Heart left ventricle (tissue), 13 donors: ENCODE data around the gene ECEL1.

ENCODE experiments used
- CTCF ChIP-seq, 12 donors: fragments of 200-600 bp; sonication (generic) in 4 of 12; IDR thresholded peaks; one replicate each; pipeline versions ENCODE4 v1.5.0 to v1.8.0; 2018 to 2022; ENCODE audit warnings: antibody characterized with exemption in 12 of 12, mild to moderate bottlenecking in 5 of 12
- POLR2A ChIP-seq, 2 donors: fragments of 450-650 bp; IDR thresholded peaks; one replicate each; pipeline ENCODE4 v1.6.1; 2017; ENCODE audit warnings: antibody characterized with exemption in 2 of 2, mild to moderate bottlenecking in 2 of 2, moderate library complexity in 2 of 2
- donor health status: ischemic (EF 13 %, LVEDD 7.1; RV severe dilation, severe dysfunction).
- donor health status: DM: no; HTN: yes; CAD: no.
- donor health status: DM: no; HTN: no; CAD: no.
- donor health status: ischemic (EF 25% LVEDD 6.9; RV normal size, moderate dysfunction).
- donor health status: ischemic (EF 25% LVEDD 5.7; RV mildly dilated, moderate dysfunction).
- donor health status: ischemic (EF 35%, LVEDD 5.7; RV mildly dilated, moderate dysfunction).
- donor health status: nonischemic (EF 11% LVEDD 7.7; RV severe dilation, severe dysfunction).
- donor health status: DM: yes; HTN: yes; CAD: no.
- donor health status: PGD.
- donor health status: ischemic (EF 29% LVEDD 5.4; RV normal size, mild dysfunction).
- donor health status: nonischemic (EF 23%, LVEDD 6.1; RV moderate dilation, normal function).

DNA sequence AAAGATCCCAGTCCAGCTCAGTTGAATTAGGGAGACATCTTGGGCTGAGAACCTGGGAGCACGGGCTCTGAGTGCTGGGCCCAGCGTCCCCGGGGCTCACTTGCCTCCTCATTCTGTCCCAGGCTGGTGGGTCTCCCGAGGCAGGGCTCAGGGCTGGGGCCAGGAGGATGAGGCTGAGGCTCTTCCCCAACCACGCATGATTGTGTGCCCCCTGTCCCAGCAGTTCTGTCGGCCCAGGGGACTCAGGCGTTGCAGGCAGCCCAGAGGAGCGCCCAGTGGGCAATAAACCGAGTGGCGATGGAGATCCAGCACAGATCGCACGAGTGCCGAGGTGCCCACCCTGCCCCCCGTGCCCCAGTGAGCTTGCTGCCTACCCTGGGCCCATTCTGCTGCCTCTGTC, 33.5 kb upstream of the ECEL1 start:
- TF ChIP-seq CTCF (IDR thresholded peaks at IDR 0.05) (no peak), POLR2A (IDR thresholded peaks at IDR 0.05) (no peak)
